CD4-positive, alpha-beta T cell treated with Interleukin-21 for 1 hour (primary cell): Measurements from ENCODE around the gene ABHD6.
"Not testable (repeated sequence)": the region's sequence is repeated elsewhere in the genome, so short reads cannot be mapped to it uniquely, and the experiment has no call there.

Experiments
- DNase-seq: peaks from one replicate; pipeline ENCODE4 v3.0.0-alpha.2; 2020

Gene ABHD6

GRCh38 chr3:58210761-58211460 is 26.7 kb upstream of the ABHD6 start, which contains the start of gene DNASE1L3:
Gene DNASE1L3 (minus strand): TSS chr3:58210972. CDS start chr3:58210906, 66 bp downstream.
- no peak for DNase-seq

GRCh38 chr3:58214484-58215316 is 22.9 kb upstream of the ABHD6 start:
- no peak for DNase-seq

GRCh38 chr3:58215317-58216025 is 22.1 kb upstream of the ABHD6 start:
- DNase-seq, result no peak

GRCh38 chr3:58216496-58217195 is 20.9 kb upstream of the ABHD6 start:
- no peak for DNase-seq

- DNase-seq, result peak; percentile 67
Observed at GRCh38 chr3:58217209-58217811, 20.3 kb upstream of the ABHD6 start.

GRCh38 chr3:58218904-58219303 is 18.7 kb upstream of the ABHD6 start:
- DNase-seq, result no peak

- DNase-seq, result no peak
Observed at GRCh38 chr3:58222161-58222724, 15.3 kb upstream of the ABHD6 start.

- no peak for DNase-seq
Observed at GRCh38 chr3:58223855-58224254, 13.7 kb upstream of the ABHD6 start.

GRCh38 chr3:58227933-58228332 is 9.7 kb upstream of the ABHD6 start:
- DNase-seq, result not testable (repeated sequence)

- no peak for DNase-seq
Observed at GRCh38 chr3:58230876-58231552, 6.6 kb upstream of the ABHD6 start.

GRCh38 chr3:58231666-58232065 is 5.9 kb upstream of the ABHD6 start:
- DNase-seq, result no peak

- no peak for DNase-seq
Observed at GRCh38 chr3:58234516-58234931, 3.1 kb upstream of the ABHD6 start.

GRCh38 chr3:58235970-58236369 is 1.6 kb upstream of the ABHD6 start:
- no peak for DNase-seq

GRCh38 chr3:58236527-58237237 is 910 bp upstream of the ABHD6 start:
- no peak for DNase-seq

- DNase-seq, result peak; percentile 27
Observed at GRCh38 chr3:58237941-58238681, 519 bp downstream of the ABHD6 start.

GRCh38 chr3:58238830-58239229 is 1.2 kb downstream of the ABHD6 start:
- DNase-seq, result no peak

GRCh38 chr3:58241306-58242044 is 3.9 kb downstream of the ABHD6 start:
- no peak for DNase-seq

GRCh38 chr3:58242340-58242739 is 4.7 kb downstream of the ABHD6 start:
- no peak for DNase-seq

GRCh38 chr3:58242860-58243259 is 5.3 kb downstream of the ABHD6 start:
- DNase-seq, result not testable (repeated sequence)
